Stimulated activated CD4-positive, alpha-beta T cell treated with anti-CD3 and anti-CD28 coated beads, TNF-alpha, amount 100 ng/mL, for 4 hours (primary cell): ENCODE measurements around the gene LYPD8.
"Not testable (repeated sequence)": the region's sequence is repeated elsewhere in the genome, so short reads cannot be mapped to it uniquely, and the experiment has no call there.

Experiments
- DNase-seq, 3 experiments: peaks; one replicate each; pipeline ENCODE4 v3.0.0-alpha.2; 2020; ENCODE audit warnings: low read depth in 3 of 3

LYPD8 gene

GRCh38 chr1:248755517-248755916 is at the start of gene LYPD8:
LYPD8 (minus strand) TSS chr1:248755759; CDS start chr1:248751081, 4,678 bp downstream.
- DNase-seq = no peak

- no peak for DNase-seq
These were observed 49.5 kb upstream of the LYPD8 start for GRCh38 chr1:248804771-248805681.

GRCh38 chr1:248803501-248803900 is 47.9 kb upstream of the LYPD8 start:
- DNase-seq = not testable (repeated sequence)

GRCh38 chr1:248802454-248802853 is 46.9 kb upstream of the LYPD8 start:
- no peak for DNase-seq

- no peak for DNase-seq
These were observed 44.9 kb upstream of the LYPD8 start for GRCh38 chr1:248800459-248800858.

- no peak for DNase-seq
These were observed 43.2 kb upstream of the LYPD8 start for GRCh38 chr1:248798791-248799190.

- not testable (repeated sequence) for DNase-seq
These were observed 39.1 kb upstream of the LYPD8 start for GRCh38 chr1:248794663-248795062.

- no peak for DNase-seq
These were observed 38.0 kb upstream of the LYPD8 start for GRCh38 chr1:248793592-248793991.

GRCh38 chr1:248792342-248792741 is 36.8 kb upstream of the LYPD8 start:
- DNase-seq = no peak

GRCh38 chr1:248791010-248791409 is 35.5 kb upstream of the LYPD8 start:
- DNase-seq = no peak

- no peak for DNase-seq
These were observed 34.9 kb upstream of the LYPD8 start for GRCh38 chr1:248790456-248790855.

- not testable (repeated sequence) for DNase-seq
These were observed 33.8 kb upstream of the LYPD8 start for GRCh38 chr1:248789337-248789736.

- DNase-seq = no peak
These were observed 32.8 kb upstream of the LYPD8 start for GRCh38 chr1:248788327-248788726.

GRCh38 chr1:248787430-248787829 is 31.9 kb upstream of the LYPD8 start:
- DNase-seq = no peak

- no peak for DNase-seq
These were observed 30.6 kb upstream of the LYPD8 start for GRCh38 chr1:248786156-248786555.

GRCh38 chr1:248783367-248783766 is 27.8 kb upstream of the LYPD8 start:
- no peak for DNase-seq

- no peak for DNase-seq
These were observed 27.0 kb upstream of the LYPD8 start for GRCh38 chr1:248782416-248783141.

GRCh38 chr1:248779350-248779749 is 23.8 kb upstream of the LYPD8 start:
- DNase-seq = no peak

GRCh38 chr1:248778906-248779305 is 23.3 kb upstream of the LYPD8 start:
- DNase-seq = no peak

GRCh38 chr1:248776991-248777390 is 21.4 kb upstream of the LYPD8 start:
- DNase-seq = no peak

GRCh38 chr1:248775441-248775840 is 19.9 kb upstream of the LYPD8 start:
- no peak for DNase-seq

GRCh38 chr1:248759644-248760043 is 4.1 kb upstream of the LYPD8 start:
- DNase-seq = no peak

- DNase-seq = no peak
These were observed 2.8 kb upstream of the LYPD8 start for GRCh38 chr1:248758352-248758751.
